GM19438 (cell line): ENCODE results near the gene RNF152.

Experiments used
- ATAC-seq: cut with Tn5 transposase; IDR thresholded peaks from one replicate; pipeline ENCODE4 v1.9.1; 2021; ENCODE audit warnings: low read depth; ENCODE audit not compliant: unreplicated experiment

The RNF152 gene

GRCh38 chr18:61855449-61856378, 37.1 kb downstream of the RNF152 start:
- no peak for ATAC-seq

GRCh38 chr18:61854578-61855448, 38.0 kb downstream of the RNF152 start:
- ATAC-seq, result no peak

- no peak for ATAC-seq
Observed at GRCh38 chr18:61853855-61854254, 39.0 kb downstream of the RNF152 start.

GRCh38 chr18:61852496-61852895, 40.3 kb downstream of the RNF152 start:
- ATAC-seq, result no peak

GRCh38 chr18:61851940-61852451, 40.8 kb downstream of the RNF152 start:
- ATAC-seq, result no peak

GRCh38 chr18:61851279-61851678, 41.5 kb downstream of the RNF152 start:
- ATAC-seq, result no peak

- no peak for ATAC-seq
Observed at GRCh38 chr18:61850756-61851155, 42.1 kb downstream of the RNF152 start.

GRCh38 chr18:61847164-61847791, 45.5 kb downstream of the RNF152 start:
- peak; percentile 51 for ATAC-seq

- ATAC-seq, result no peak
Observed at GRCh38 chr18:61845197-61845596, 47.6 kb downstream of the RNF152 start.

GRCh38 chr18:61844726-61845125, 48.1 kb downstream of the RNF152 start:
- ATAC-seq, result no peak

GRCh38 chr18:61842146-61842545, 50.7 kb downstream of the RNF152 start:
- no peak for ATAC-seq

GRCh38 chr18:61841706-61842105, 51.1 kb downstream of the RNF152 start:
- ATAC-seq, result no peak

GRCh38 chr18:61840324-61840723, 52.5 kb downstream of the RNF152 start:
- ATAC-seq, result no peak

GRCh38 chr18:61838521-61838920, 54.3 kb downstream of the RNF152 start:
- ATAC-seq, result no peak

GRCh38 chr18:61833978-61834377, 58.8 kb downstream of the RNF152 start:
- ATAC-seq, result no peak

- ATAC-seq, result no peak
Observed at GRCh38 chr18:61833387-61833786, 59.4 kb downstream of the RNF152 start.

- ATAC-seq, result no peak
Observed at GRCh38 chr18:61832858-61833257, 59.9 kb downstream of the RNF152 start.

- no peak for ATAC-seq
Observed at GRCh38 chr18:61831071-61831470, 61.7 kb downstream of the RNF152 start.

GRCh38 chr18:61829108-61829507, 63.7 kb downstream of the RNF152 start:
- ATAC-seq, result no peak

- no peak for ATAC-seq
Observed at GRCh38 chr18:61827591-61827990, 65.2 kb downstream of the RNF152 start.

GRCh38 chr18:61825386-61825785, 67.4 kb downstream of the RNF152 start:
- no peak for ATAC-seq
